ENCODE data around the gene A3GALT2. TPM values are rescaled to one million over a fixed set of nuclear protein-coding genes. Genes with fewer than 3 reads are reported as not detected.

Gene A3GALT2
- not detected for polyA plus RNA-seq (2012; ENCODE audit: insufficient read length, low read depth)

GRCh38 chr1:33320619-33321165 lies at the start of gene A3GALT2:
Gene A3GALT2 (minus strand): TSS chr1:33321098. CDS start chr1:33321098, 0 bp downstream.
- TF ChIP-seq TAF1 (IDR thresholded peaks at IDR 0.05; ENCODE audit: borderline replicate concordance, insufficient read depth, low read length) (no peak), REST (IDR thresholded peaks at IDR 0.05; ENCODE audit: insufficient read depth in 1 of 2, low read depth in 2 of 2, low read length in 2 of 2) (no peak), POLR2AphosphoS5 (IDR thresholded peaks at IDR 0.05; ENCODE audit: low read depth, low read length) (no peak; the same call in 1 of the 2 replicates), SIN3A (IDR thresholded peaks at IDR 0.05; ENCODE audit: borderline replicate concordance, insufficient read depth, low read length) (no peak), FOXP2 (optimal IDR thresholded peaks at IDR 0.05; ENCODE audit: borderline replicate concordance, extremely low read depth, extremely low read length, insufficient read depth) (no peak)

- no peak for TF ChIP-seq TAF1 (IDR thresholded peaks at IDR 0.05; ENCODE audit: borderline replicate concordance, insufficient read depth, low read length)
- no peak for TF ChIP-seq FOXP2 (optimal IDR thresholded peaks at IDR 0.05; ENCODE audit: borderline replicate concordance, extremely low read depth, extremely low read length, insufficient read depth)
- no peak for TF ChIP-seq REST (IDR thresholded peaks at IDR 0.05; ENCODE audit: insufficient read depth in 1 of 2, low read depth in 2 of 2, low read length in 2 of 2)
- TF ChIP-seq SIN3A (IDR thresholded peaks at IDR 0.05; ENCODE audit: borderline replicate concordance, insufficient read depth, low read length) = no peak
- no peak for TF ChIP-seq POLR2AphosphoS5 (IDR thresholded peaks at IDR 0.05; ENCODE audit: low read depth, low read length)
Observed at GRCh38 chr1:33370301-33370700, 49.4 kb upstream of the A3GALT2 start.

GRCh38 chr1:33369764-33370163 lies 48.9 kb upstream of the A3GALT2 start:
- no peak for TF ChIP-seq FOXP2 (optimal IDR thresholded peaks at IDR 0.05; ENCODE audit: borderline replicate concordance, extremely low read depth, extremely low read length, insufficient read depth)

GRCh38 chr1:33369081-33369480 lies 48.2 kb upstream of the A3GALT2 start:
- TF ChIP-seq TAF1 (IDR thresholded peaks at IDR 0.05; ENCODE audit: borderline replicate concordance, insufficient read depth, low read length) (no peak), REST (IDR thresholded peaks at IDR 0.05; ENCODE audit: insufficient read depth in 1 of 2, low read depth in 2 of 2, low read length in 2 of 2) (no peak), FOXP2 (optimal IDR thresholded peaks at IDR 0.05; ENCODE audit: borderline replicate concordance, extremely low read depth, extremely low read length, insufficient read depth) (no peak), SIN3A (IDR thresholded peaks at IDR 0.05; ENCODE audit: borderline replicate concordance, insufficient read depth, low read length) (no peak), POLR2AphosphoS5 (IDR thresholded peaks at IDR 0.05; ENCODE audit: low read depth, low read length) (no peak)

- TF ChIP-seq REST (IDR thresholded peaks at IDR 0.05; ENCODE audit: insufficient read depth in 1 of 2, low read depth in 2 of 2, low read length in 2 of 2) (no peak), TAF1 (IDR thresholded peaks at IDR 0.05; ENCODE audit: borderline replicate concordance, insufficient read depth, low read length) (no peak), POLR2AphosphoS5 (IDR thresholded peaks at IDR 0.05; ENCODE audit: low read depth, low read length) (no peak), SIN3A (IDR thresholded peaks at IDR 0.05; ENCODE audit: borderline replicate concordance, insufficient read depth, low read length) (no peak), FOXP2 (optimal IDR thresholded peaks at IDR 0.05; ENCODE audit: borderline replicate concordance, extremely low read depth, extremely low read length, insufficient read depth) (no peak)
Observed at GRCh38 chr1:33368431-33368830, 47.5 kb upstream of the A3GALT2 start.
